Upper lobe of right lung (tissue), 1 donor: ENCODE measurements around the gene NONO. TPM values are rescaled to one million over a fixed set of nuclear protein-coding genes. Genes with fewer than 3 reads are reported as not detected.
A peak's percentile ranks its signal among the peaks of the same experiment; 100 is the strongest.
"Not testable (repeated sequence)": the region's sequence is repeated elsewhere in the genome, so short reads cannot be mapped to it uniquely, and the experiment has no call there.

Experiments used
- ATAC-seq: fragments of 200-7000 bp; cut with Tn5 transposase; one replicate; pipeline ENCODE4 v1.9.1; 2020; ENCODE audit warnings: mild to moderate bottlenecking, moderate library complexity
- DNase-seq: peaks from one replicate; pipeline ENCODE4 v3.0.0-alpha.2; 2020
- H3K27ac ChIP-seq: fragments of 200-600 bp; one replicate; pipeline ENCODE4 v1.8.0; 2022
- H3K27me3 ChIP-seq: fragments of 200-600 bp; one replicate; pipeline ENCODE4 v1.8.0; 2022; ENCODE audit warnings: mild to moderate bottlenecking
- H3K36me3 ChIP-seq: fragments of 200-600 bp; one replicate; pipeline ENCODE4 v1.8.0; 2022
- H3K4me1 ChIP-seq: fragments of 200-600 bp; one replicate; pipeline ENCODE4 v1.8.0; 2022
- H3K4me3 ChIP-seq: fragments of 200-600 bp; one replicate; pipeline ENCODE4 v1.8.0; 2022; ENCODE audit warnings: mild to moderate bottlenecking
- H3K9me3 ChIP-seq: fragments of 200-600 bp; one replicate; pipeline ENCODE4 v1.8.0; 2022
- CTCF ChIP-seq: fragments of 200-600 bp; IDR thresholded peaks from one replicate; pipeline ENCODE4 v1.8.0; 2022; ENCODE audit warnings: antibody characterized with exemption
- intact Hi-C: fragments of 100-400 bp; cut with DNase I; formaldehyde crosslinking; loops from one replicate; pipeline ENCODE4 v1.11.0; 2022
- total RNA-seq: library from RNA; stranded (reverse); fragmentation: NEBNext Ultra II Directional; extraction: Animal tissue kit (Norgen Biotek cat#: 25700); gene quantifications from one replicate; pipeline ENCODE4 v1.2.1, GENCODE V29; 2021
- donor health status: DM: no; HTN: yes; CAD: no; lungs with severe emphysema.

Gene NONO
- total RNA-seq, 1 donor from 2014 or later = 208 TPM

GRCh38 chrX:71302461-71303213, 19.2 kb downstream of the NONO start:
- ATAC-seq (peak; percentile 33), DNase-seq (no peak)
- intact Hi-C loops = no loop called here
- peaks cover 23% of the 10 kb centered on the region for H3K36me3 ChIP-seq
- no peaks in the 10 kb centered on the region for H3K4me1 ChIP-seq
- no peak overlapping the region for H3K4me3 ChIP-seq
- TF ChIP-seq CTCF = no peak
- H3K9me3 ChIP-seq = no peaks in the 10 kb centered on the region
- H3K27ac ChIP-seq = no peak overlapping the region
- no peaks in the 10 kb centered on the region for H3K27me3 ChIP-seq

GRCh38 chrX:71304561-71304960, 21.1 kb downstream of the NONO start:
- Histone ChIP-seq H3K9me3 (no peaks in the 10 kb centered on the region), H3K4me3 (no peak overlapping the region), H3K36me3 (peaks cover 4% of the 10 kb centered on the region), H3K27me3 (no peaks in the 10 kb centered on the region), H3K4me1 (no peaks in the 10 kb centered on the region), H3K27ac (no peak overlapping the region)
- DNase-seq (no peak), ATAC-seq (no peak)
- intact Hi-C loops = no loop called here
- no peak for TF ChIP-seq CTCF

GRCh38 chrX:71315917-71316316, 32.5 kb downstream of the NONO start:
- no peak for DNase-seq

GRCh38 chrX:71316959-71317358, 33.5 kb downstream of the NONO start:
- intact Hi-C loops, H3K27ac ChIP-seq, ATAC-seq, H3K9me3 ChIP-seq, H3K36me3 ChIP-seq, H3K4me1 ChIP-seq, H3K4me3 ChIP-seq, H3K27me3 ChIP-seq, DNase-seq: not testable (repeated sequence)

More at GRCh38 chrX:71315917-71316316, 32.5 kb downstream of the NONO start:
- intact Hi-C loops = no loop called here
- H3K27me3 ChIP-seq = no peaks in the 10 kb centered on the region
- no peak overlapping the region for H3K4me3 ChIP-seq
- no peaks in the 10 kb centered on the region for H3K36me3 ChIP-seq
- H3K9me3 ChIP-seq = no peaks in the 10 kb centered on the region
- no peaks in the 10 kb centered on the region for H3K4me1 ChIP-seq
- no peak for TF ChIP-seq CTCF
- ATAC-seq = no peak
- no peak overlapping the region for H3K27ac ChIP-seq

GRCh38 chrX:71320126-71320525, 36.7 kb downstream of the NONO start:
- no peaks in the 10 kb centered on the region for H3K27me3 ChIP-seq
- H3K4me3 ChIP-seq = no peak overlapping the region
- intact Hi-C loops = no loop called here
- no peak overlapping the region for H3K27ac ChIP-seq
- H3K4me1 ChIP-seq = no peaks in the 10 kb centered on the region
- TF ChIP-seq CTCF = no peak
- no peaks in the 10 kb centered on the region for H3K9me3 ChIP-seq
- ATAC-seq (no peak), DNase-seq (no peak)
- H3K36me3 ChIP-seq = no peaks in the 10 kb centered on the region

- Histone ChIP-seq H3K27me3 (no peaks in the 10 kb centered on the region), H3K36me3 (no peaks in the 10 kb centered on the region), H3K27ac (no peak overlapping the region), H3K4me1 (no peaks in the 10 kb centered on the region), H3K4me3 (no peak overlapping the region), H3K9me3 (no peaks in the 10 kb centered on the region)
- no peak for DNase-seq
- intact Hi-C loops = no loop called here
- TF ChIP-seq CTCF = no peak
- ATAC-seq = no peak
Observed at GRCh38 chrX:71321731-71322130, 38.3 kb downstream of the NONO start.

- intact Hi-C loops, H3K36me3 ChIP-seq, H3K4me3 ChIP-seq, H3K4me1 ChIP-seq, H3K27me3 ChIP-seq, ATAC-seq, DNase-seq, H3K27ac ChIP-seq, H3K9me3 ChIP-seq: not testable (repeated sequence)
Observed at GRCh38 chrX:71324452-71324851, 41.0 kb downstream of the NONO start.
